Activated CD4-positive, CD25-positive, alpha-beta regulatory T cell treated with anti-CD3 and anti-CD28 coated beads, Interleukin-2, amount 50 U/mL, for 24 hours (primary cell): ENCODE results near the gene RIPPLY3.

Experiments used
- ATAC-seq, 2 donors: fragments of 150-1000 bp; cut with Tn5 transposase; one replicate each; pipeline ENCODE4 v1.10.0; 2021; ENCODE audit warnings: mild to moderate bottlenecking in 1 of 2, moderate library complexity in 1 of 2

RIPPLY3 gene

DNA sequence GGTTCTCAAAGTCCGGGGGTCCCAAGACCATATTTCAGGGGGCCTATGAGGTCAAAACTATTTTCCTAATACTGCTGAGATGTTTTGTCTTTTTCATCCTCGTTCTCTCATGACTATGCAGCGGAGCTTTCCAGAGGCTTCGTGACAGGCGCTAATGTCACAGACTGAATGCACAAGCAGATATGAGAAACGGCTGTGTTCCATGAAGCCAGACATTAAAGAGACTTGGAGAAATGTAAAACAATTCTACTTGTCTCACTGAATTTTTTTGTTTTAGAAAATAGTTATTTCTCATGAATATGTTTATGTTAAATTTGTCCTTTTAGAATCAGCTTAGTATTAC is 56.1 kb downstream of the RIPPLY3 start:
- no peak for ATAC-seq

DNA sequence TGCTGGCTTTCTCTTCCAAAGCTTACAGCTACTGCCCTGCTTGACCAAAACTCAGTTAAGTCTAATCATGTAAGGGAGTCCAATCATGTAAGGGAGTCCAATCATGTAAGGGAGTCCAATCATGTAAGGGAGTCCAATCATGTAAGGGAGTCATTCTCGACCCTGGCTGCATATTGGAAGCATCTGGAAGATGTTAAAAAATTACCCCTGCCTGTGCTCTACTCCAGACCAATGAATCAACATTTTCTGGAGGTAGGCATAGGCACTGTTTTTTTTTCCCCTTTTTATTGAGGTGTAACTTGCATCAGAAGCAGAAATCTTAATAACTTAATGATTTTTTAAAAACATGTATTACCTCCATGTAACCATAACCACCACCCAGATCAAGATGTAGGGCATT is 56.9 kb downstream of the RIPPLY3 start:
- no peak for ATAC-seq

DNA sequence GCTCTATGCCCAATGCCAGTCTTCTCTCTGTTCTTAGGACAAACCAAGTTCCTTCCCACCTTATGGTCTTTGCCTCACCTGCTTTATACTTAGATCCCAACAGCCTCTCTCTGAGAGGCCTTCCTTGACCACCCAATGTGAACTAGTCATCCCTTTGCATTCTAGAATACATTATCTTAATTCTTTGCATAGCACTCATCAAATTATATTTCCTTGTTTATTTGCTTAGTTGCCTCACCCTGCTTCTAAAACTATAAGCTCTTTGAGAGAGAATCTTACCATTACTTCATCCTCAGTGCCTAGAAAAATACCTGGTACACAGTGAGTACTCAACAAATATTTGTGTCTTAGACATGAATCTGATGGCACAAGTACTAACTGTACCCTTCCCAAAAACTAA is 58.3 kb downstream of the RIPPLY3 start:
- ATAC-seq, result no peak

DNA sequence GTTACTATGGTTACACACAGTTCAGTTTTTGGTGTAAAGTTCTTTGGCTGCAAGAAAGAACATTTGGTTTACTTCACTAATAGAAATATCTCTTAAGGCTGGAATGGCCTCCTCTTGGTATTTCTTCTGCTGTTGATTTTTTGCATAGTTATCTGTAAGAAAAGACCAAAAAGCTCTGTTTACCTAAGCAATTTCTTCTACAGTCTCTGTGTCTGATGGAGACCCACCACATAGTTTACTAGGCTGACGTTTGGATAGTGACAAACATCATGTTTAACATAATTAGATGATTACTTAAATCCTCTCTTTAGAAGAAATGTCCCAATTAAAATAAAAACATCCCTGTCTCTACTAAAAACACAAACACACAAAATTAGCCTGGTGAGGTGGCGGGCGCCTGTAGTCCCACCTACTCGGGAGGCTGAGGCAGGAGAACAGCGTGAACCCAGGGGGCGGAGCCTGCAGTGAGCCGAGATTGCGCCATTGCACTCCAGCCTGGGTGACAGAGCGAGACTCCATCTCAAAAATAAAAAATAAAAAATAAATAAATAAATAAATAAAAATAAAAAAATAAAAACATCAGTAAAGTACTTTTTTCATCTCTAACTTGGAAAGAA is 59.2 kb downstream of the RIPPLY3 start:
- no peak for ATAC-seq
